Measurements from ENCODE around the gene ANKRD42.
A peak's percentile ranks its signal among the peaks of the same experiment; 100 is the strongest.
"Not testable (repeated sequence)": the region's sequence is repeated elsewhere in the genome, so short reads cannot be mapped to it uniquely, and the experiment has no call there.

Gene ANKRD42

GRCh38 chr11:83249445-83249844, 55.9 kb downstream of the ANKRD42 start:
- no peak for DNase-seq

DNA sequence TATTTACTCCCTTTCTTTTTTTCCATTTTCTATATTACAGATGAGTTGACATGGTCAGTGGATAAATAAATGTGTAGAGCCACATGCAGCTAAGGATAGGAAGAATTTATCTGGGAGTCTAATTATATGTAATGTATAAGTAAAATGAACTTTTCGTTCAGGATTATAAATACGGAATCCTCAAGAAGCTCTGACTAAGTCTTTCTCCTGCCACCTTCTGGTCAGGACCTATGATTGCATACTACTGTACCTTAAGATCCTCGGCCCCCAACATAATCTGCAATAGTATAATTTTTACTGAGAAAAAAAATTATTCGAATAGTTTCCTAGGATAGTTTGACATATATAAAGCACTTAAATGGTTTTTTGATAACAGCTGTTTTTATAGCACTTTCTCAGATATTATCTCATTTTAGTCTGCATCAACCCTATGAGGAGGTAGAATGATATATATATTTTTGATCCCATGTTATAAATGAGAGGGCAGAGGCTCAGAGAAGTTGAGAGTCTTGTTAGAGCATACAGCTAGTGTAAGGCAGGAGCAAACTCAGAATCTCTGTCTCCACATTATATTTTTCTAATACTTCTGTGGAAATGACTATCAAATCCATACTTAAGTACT, 56.6 kb downstream of the ANKRD42 start:
- no peak for DNase-seq

GRCh38 chr11:83252266-83252665, 58.8 kb downstream of the ANKRD42 start:
- DNase-seq: no peak

DNA sequence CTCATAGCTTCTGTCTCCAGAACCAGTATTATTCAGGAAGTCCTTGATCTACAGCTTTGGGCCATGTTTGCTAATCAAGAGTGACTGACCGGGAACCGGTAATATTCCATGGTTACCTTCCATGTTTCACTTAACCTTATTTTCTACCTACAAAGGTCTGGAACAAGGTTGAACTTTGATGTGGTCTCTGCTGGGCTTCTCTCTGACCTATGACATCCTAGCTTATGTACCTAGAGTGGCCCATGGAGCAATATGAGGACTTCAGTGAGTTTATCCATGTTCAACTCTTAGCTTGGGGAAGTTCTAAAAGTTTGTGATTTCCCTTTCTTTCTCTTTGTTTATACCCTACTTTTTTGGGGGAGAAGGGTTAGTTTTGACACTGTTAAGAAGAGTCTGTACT, 59.4 kb downstream of the ANKRD42 start:
- DNase-seq: no peak

DNA sequence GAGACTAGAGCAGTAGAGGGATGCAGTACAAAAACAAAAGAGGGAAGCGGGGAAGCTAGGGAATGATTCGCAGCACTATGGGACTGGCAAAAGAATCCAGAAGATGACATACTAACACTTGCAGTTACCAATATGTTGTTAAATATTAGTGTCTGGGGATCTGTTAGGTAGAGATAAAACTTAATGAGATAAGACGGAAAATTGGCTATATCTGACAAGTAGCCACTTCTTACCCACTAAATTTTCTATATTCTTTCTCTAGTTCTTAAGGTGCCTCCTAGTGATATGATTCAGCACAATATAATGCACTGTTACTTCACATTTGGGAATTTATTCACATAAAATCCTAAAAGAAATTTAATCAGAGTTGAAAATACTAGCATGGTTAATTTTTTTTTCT, 61.9 kb downstream of the ANKRD42 start:
- DNase-seq: no peak

DNA sequence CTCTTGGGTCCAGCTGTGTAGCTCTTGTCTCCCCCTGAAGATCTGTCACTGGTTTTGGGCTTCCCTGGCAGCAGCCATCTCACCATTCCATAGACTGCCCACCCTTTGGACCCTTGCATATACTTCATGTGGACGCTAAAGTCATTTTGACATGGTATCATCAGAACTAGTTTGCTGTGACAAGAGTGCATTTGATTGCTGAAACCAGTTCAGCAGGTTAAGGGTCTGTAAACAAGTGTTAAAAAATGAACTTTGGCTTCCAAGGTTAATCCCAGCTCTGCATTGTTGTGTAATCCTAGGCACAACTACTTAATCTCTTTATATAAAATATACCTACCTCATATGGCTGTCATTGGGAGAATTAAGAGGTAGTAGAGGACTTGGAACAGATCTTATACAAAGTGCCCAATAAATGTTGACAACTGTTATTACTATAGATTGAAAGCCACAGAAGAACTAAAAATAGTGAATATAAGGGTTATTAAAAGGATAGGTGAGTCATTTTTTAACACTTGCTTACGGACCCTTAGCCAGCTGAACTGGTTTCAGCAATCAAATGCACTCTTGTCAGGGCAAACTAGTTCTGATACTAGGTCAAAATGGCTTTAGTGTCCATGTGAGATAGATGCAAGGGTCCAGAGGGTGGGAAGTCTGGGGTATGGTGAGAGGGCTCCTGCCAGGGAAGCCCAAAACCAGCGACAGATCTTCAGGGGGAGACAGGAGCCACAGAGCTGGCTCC, 63.3 kb downstream of the ANKRD42 start:
- no peak for DNase-seq

DNA sequence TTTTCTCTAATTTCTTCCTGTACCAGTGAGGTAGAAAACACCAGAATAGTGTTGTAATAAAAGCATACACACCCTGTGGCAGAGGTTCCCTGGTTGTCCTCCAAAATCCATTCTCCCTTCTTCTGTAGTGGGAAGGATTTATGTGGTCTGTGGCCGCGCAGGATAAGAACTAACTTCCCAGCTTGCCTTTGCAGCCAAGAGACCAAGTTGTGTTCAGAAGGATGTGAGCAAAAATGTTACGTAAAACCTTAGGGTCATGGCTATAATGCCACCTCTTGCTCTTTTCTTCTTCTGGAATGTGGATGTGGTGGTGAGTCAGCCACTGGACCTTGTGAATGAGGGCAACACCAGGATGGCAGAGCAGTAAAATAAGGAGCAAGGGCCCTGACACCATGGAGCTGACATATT, 64.3 kb downstream of the ANKRD42 start:
- no peak for DNase-seq

DNA sequence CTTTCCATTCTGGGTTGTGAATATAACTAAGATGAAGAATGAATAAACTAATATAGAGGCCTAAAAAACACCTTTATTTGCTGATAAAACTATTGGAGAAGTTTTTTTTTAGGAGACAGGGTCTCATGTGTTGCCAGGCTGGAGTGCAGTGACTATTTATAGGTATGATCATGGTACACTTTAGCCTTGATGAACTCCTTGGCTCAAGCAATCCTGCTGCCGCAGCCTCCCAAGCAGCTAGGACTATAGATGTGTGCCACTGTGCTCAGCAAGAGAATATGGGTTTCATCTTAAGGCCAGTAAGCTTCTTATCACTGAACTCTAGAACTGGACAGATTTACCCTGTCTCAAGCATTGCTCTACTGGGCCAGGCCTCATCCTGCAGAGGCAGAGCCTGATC, 66.0 kb downstream of the ANKRD42 start:
- DNase-seq: no peak

- DNase-seq: no peak
Measured at GRCh38 chr11:83265331-83265730, 71.8 kb downstream of the ANKRD42 start.

DNA sequence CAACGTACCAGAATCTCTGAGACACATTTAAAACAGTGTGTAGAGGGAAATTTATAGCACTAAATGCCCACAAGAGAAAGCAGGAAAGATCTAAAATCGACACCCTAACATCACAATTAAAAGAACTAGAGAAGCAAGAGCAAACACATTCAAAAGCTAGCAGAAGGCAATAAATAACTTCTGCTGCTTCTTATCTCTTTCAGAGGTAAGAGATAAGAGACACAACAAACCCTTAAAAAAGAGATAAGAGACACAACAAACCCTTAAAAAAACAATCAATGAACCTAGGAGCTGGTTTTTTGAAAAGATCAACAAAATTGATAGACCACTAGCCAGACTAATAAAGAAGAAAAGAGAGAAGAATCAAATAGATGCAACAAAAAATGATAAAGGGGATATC, 75.6 kb downstream of the ANKRD42 start:
- not testable (repeated sequence) for DNase-seq

- not testable (repeated sequence) for DNase-seq
Measured at GRCh38 chr11:83271734-83272133, 78.2 kb downstream of the ANKRD42 start.

GRCh38 chr11:83272627-83273026, 79.1 kb downstream of the ANKRD42 start:
- DNase-seq: no peak

DNA sequence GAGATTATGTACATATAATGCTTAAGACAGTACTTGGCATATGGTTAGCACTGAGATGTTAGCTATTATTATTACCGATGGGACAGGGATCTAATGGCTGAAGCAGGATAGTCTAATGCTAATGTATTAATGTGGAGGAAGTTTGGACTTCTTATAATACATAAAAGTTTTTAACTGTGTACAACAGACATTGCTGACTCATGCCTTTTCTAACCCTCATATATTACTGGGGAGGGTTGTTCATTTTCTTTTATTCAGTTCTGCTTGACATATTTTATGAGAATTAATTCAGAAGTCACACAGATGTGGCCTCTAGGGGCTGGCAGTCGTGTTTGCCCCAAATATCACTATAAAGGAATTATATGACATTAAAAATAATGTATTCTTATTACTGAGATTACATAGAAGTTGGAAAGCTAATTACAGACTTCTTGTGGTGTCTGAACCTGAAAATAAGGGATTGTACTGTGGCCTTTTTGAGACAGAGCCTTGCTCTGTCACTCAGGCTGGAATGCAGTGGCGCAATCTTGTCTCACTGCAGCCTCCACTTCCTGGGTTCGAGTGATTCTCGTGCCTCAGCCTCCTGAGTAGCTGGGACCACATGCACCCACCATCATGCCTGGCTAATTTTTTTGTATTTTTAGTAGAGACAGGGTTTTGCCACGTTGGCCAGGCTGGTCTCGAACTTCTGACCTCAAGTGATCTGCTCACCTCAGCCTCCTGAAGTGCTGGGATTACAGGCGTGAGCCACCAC, 82.6 kb downstream of the ANKRD42 start:
- no peak for DNase-seq

DNA sequence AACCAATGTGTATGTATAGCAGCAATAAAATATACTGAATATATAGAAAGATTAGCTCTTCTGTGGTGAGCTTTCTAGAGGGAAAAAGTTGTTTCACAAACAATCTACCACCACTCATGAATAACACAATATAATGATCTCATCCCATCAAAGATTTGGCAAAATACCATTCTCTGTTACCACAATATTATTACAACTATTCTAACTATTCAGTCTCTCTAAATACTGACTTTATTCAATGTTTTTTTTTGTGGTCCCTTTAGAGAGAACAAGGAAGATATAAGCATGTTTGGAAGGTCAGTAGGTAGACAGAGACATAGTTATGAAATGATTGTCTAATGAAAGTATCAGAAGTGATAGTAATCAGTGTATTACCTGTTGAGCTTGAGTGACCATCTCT, 84.8 kb downstream of the ANKRD42 start:
- DNase-seq: no peak

- no peak for DNase-seq
Measured at GRCh38 chr11:83280256-83280655, 86.7 kb downstream of the ANKRD42 start.

GRCh38 chr11:83282084-83282716, 88.7 kb downstream of the ANKRD42 start:
- DNase-seq: no peak

- no peak for DNase-seq
Measured at GRCh38 chr11:83284501-83285150, 91.1 kb downstream of the ANKRD42 start.

DNA sequence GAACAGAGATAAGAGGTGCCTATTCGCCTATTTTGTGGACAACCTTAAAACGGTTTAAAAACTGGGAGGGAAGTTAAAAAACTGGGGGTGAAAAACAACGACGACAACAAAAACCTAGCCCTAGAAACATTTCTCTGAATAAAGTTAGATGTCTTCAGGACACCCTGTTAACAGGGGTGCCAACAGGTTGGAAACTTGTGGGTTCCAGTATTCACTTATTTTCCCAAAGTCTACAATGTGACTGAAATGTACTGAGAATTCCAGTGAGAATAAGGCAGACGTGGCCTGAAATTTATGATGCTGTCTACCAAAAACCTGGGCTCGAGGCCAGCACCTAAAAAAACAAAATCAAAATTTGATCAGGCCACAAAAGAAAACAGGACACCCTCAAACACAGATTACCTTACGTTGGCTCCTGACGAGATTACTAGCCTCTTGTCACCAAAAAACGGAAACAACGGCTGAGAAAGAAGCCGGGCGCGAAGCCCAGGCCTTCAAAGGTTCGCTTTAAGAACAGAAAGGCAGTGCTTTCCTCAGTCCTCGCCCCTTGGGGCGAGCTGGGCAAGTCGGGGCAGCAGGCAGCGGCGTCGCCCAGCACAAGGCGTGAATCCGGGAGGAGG, 91.7 kb downstream of the ANKRD42 start:
- DNase-seq: no peak

GRCh38 chr11:83285771-83286528, 92.4 kb downstream of the ANKRD42 start, which contains the start of gene CCDC90B:
Gene CCDC90B, minus strand, starts transcription at chr11:83286367. Its CDS starts 395 bp downstream, at chr11:83285972.
- peak; percentile 92 for DNase-seq

DNA sequence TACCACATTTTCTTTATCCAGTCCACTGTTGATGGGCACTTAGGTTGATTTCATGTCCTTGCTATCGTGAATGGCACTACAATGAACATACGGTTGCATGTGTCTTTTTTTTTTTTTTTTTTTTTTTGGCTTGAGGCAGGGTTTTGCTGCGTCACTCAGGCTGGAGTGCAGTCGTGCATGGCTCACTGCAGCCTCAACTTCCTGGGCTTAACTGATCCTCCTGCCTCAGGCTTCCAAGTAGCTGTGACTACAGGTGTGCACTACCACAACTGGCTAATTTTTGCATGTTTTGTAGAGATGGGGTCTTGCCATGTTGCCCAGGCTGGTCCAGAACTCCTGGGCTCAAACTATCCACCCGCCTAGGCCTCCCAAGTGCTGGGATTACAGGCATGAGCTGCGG, 94.1 kb downstream of the ANKRD42 start:
- no peak for DNase-seq

GRCh38 chr11:83292709-83293456, 99.4 kb downstream of the ANKRD42 start:
- DNase-seq: no peak

Measured in activated CD8-positive, alpha-beta memory T cell treated with anti-CD3 and anti-CD28 coated beads, Interleukin-2, amount 50 U/mL, for 48 hours (primary cell).